ENCODE measurements around the gene DNAJC22.

- TF ChIP-seq CTCF (IDR thresholded peaks at IDR 0.05; ENCODE audit: low read length) (no peak), EZH2 (IDR thresholded peaks at IDR 0.05; ENCODE audit: borderline replicate concordance, low read length) (no peak)
These were observed at the start of gene DNAJC22 for GRCh38 chr12:49346659-49347310.

Data from OCI-LY1 (cell line).